ENCODE data around the gene CLSTN2. TPM values are rescaled to one million over a fixed set of nuclear protein-coding genes. Genes with fewer than 3 reads are reported as not detected.

Gene CLSTN2
- total RNA-seq, 1 donor from 2014 or later, result not detected

DNA sequence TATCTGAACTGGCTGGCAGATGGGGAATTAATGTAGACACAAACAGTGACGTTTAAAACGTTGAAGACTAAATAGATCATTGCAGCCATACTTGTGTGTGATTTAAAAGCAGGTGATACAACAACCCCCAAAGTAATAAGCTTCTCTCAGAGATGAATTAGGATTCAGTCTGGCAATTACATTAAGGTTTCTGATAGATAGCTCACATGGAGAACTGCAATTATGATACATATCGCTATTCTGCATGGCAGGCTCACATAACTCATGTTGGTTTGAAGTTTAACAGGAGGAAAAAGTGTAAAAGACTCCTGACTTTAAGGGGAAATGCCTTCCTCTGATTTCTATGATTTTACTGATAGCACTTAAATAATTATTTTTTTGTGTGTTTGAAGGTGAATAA lies 196.9 kb downstream of the CLSTN2 start:
- Mint-ChIP-seq H3K9me3 (no peaks in the 10 kb centered on the region), H3K36me3 (ENCODE audit: low read depth) (no peaks in the 10 kb centered on the region), H3K4me3 (no peak overlapping the region), H3K4me1 (no peaks in the 10 kb centered on the region), H3K27ac (no peak overlapping the region), H3K27me3 (no peaks in the 10 kb centered on the region)
- DNase-seq, result no peak
- intact Hi-C loops (cut with micrococcal nuclease), result no loop called here

DNA sequence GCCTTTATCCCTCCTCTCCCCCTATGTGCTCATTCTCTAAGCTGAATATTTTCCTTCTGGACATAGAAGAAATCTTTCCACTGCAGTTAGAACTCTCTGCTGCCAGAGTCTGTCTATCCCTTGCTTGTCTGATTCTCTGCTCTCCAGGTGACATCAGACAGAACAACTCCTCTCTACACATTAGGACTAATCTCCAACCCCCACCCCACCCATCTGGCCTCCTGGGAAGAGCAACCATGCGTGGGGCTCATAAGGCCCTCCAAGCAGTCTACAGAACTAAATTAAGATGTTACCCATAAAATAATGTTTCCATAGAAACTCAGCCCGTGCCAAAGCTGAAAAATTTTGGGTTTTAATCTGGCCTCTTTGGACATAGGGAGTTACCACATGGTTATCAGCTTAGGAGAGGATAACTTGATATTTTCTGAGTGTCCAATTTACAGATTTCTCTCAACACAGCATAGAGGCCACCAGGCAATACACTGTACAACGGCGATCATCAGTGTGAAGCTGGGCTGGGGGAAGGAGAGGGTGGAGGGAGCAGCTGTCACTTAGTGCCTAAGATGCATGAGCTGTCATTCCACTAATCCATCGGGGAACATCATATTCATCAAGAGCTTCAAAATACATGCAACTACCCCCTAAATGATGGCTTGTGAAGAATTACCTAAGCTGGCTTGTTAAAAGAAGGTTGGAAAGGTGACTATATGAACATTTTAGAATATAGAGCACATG lies 199.4 kb downstream of the CLSTN2 start:
- Mint-ChIP-seq H3K4me3 (no peak overlapping the region), H3K4me1 (no peaks in the 10 kb centered on the region), H3K27me3 (no peaks in the 10 kb centered on the region), H3K9me3 (no peaks in the 10 kb centered on the region), H3K27ac (no peak overlapping the region), H3K36me3 (ENCODE audit: low read depth) (no peaks in the 10 kb centered on the region)
- DNase-seq, result no peak
- intact Hi-C loops (cut with micrococcal nuclease), result no loop called here

- Mint-ChIP-seq H3K36me3 (ENCODE audit: low read depth) (no peaks in the 10 kb centered on the region), H3K27ac (no peak overlapping the region), H3K9me3 (no peaks in the 10 kb centered on the region), H3K4me1 (no peaks in the 10 kb centered on the region), H3K4me3 (no peak overlapping the region), H3K27me3 (no peaks in the 10 kb centered on the region)
- intact Hi-C loops (cut with micrococcal nuclease), result no loop called here
- no peak for DNase-seq
These were observed 200.5 kb downstream of the CLSTN2 start for GRCh38 chr3:140135461-140135860.

DNA sequence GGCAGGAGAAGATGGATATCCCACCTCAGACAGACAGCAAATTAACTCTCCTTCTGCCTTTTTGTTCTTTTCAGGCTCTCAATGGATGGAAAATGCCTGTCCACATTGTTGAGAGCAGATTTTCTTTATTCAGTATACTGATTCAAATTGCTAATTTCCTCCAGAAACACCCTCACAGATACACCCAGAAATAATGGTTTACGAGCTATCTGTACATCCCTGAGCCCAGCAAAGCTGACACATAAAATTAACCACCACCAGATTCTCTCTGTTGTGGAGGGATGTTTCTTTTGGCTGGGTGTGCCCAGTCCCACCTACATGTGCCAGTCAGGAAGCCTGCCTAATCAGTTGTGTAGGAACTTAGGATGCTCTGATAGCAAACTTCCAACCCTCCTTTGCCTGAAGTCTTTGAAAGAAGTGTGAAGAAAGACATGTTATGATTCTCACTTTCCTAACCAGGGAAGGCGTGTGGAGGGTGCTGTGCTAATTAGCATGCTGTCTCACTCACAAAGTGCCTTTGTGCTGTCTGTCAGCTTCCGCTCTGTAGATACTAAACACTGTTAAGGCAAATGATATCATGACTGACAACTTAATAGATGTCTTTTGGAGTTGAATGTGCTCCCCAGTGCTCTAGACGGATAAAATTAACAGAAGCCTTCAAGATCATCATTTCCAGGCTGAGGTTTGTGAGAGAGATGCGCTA lies 208.5 kb downstream of the CLSTN2 start:
- Mint-ChIP-seq H3K4me1 (no peaks in the 10 kb centered on the region), H3K4me3 (no peak overlapping the region), H3K36me3 (ENCODE audit: low read depth) (no peaks in the 10 kb centered on the region), H3K9me3 (no peaks in the 10 kb centered on the region), H3K27ac (no peak overlapping the region), H3K27me3 (no peaks in the 10 kb centered on the region)
- intact Hi-C loops (cut with micrococcal nuclease), result no loop called here
- DNase-seq, result no peak

GRCh38 chr3:140145528-140145927 lies 210.5 kb downstream of the CLSTN2 start:
- H3K36me3 Mint-ChIP-seq (ENCODE audit: low read depth), result no peaks in the 10 kb centered on the region
- no peak overlapping the region for H3K27ac Mint-ChIP-seq
- intact Hi-C loops (cut with micrococcal nuclease), result no loop called here
- no peaks in the 10 kb centered on the region for H3K27me3 Mint-ChIP-seq
- DNase-seq, result no peak
- H3K9me3 Mint-ChIP-seq, result no peaks in the 10 kb centered on the region
- no peak overlapping the region for H3K4me3 Mint-ChIP-seq
- H3K4me1 Mint-ChIP-seq, result no peaks in the 10 kb centered on the region

DNA sequence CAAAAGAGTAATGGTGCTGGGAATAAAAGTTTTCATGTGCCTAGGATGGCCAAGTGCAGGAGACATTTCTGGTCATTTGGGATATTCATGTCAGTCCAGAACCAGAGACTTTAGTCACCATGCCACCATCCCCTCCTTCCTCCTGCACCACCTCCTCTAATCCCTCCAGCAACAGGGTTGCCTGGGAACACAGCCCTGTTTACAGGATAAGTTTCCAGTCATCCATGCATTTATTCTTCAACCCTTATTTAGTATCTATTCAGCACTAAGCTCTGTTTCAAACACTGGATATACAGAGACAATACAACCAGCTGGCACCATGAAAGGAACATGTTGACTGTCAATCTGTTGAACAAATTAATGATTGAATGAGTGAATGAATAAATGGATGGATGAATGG lies 211.7 kb downstream of the CLSTN2 start:
- Mint-ChIP-seq H3K4me3 (no peak overlapping the region), H3K27ac (no peak overlapping the region), H3K4me1 (no peaks in the 10 kb centered on the region), H3K27me3 (no peaks in the 10 kb centered on the region), H3K9me3 (no peaks in the 10 kb centered on the region), H3K36me3 (ENCODE audit: low read depth) (no peaks in the 10 kb centered on the region)
- intact Hi-C loops (cut with micrococcal nuclease), result no loop called here
- DNase-seq, result no peak

- intact Hi-C loops (cut with micrococcal nuclease), result no loop called here
- no peaks in the 10 kb centered on the region for H3K4me1 Mint-ChIP-seq
- no peak for DNase-seq
These were observed 213.0 kb downstream of the CLSTN2 start for GRCh38 chr3:140147965-140148490.

GRCh38 chr3:140148824-140149390 lies 213.9 kb downstream of the CLSTN2 start:
- no peaks in the 10 kb centered on the region for H3K9me3 Mint-ChIP-seq
- no peak overlapping the region for H3K27ac Mint-ChIP-seq
- no peaks in the 10 kb centered on the region for H3K4me1 Mint-ChIP-seq
- no peak for DNase-seq
- no peaks in the 10 kb centered on the region for H3K27me3 Mint-ChIP-seq
- no peak overlapping the region for H3K4me3 Mint-ChIP-seq
- H3K36me3 Mint-ChIP-seq (ENCODE audit: low read depth), result no peaks in the 10 kb centered on the region
- intact Hi-C loops (cut with micrococcal nuclease), result no loop called here

More at GRCh38 chr3:140147965-140148490, 213.0 kb downstream of the CLSTN2 start:
- no peak overlapping the region for H3K27ac Mint-ChIP-seq
- H3K27me3 Mint-ChIP-seq, result no peaks in the 10 kb centered on the region
- no peak overlapping the region for H3K4me3 Mint-ChIP-seq
- no peaks in the 10 kb centered on the region for H3K9me3 Mint-ChIP-seq
- H3K36me3 Mint-ChIP-seq (ENCODE audit: low read depth), result no peaks in the 10 kb centered on the region

DNA sequence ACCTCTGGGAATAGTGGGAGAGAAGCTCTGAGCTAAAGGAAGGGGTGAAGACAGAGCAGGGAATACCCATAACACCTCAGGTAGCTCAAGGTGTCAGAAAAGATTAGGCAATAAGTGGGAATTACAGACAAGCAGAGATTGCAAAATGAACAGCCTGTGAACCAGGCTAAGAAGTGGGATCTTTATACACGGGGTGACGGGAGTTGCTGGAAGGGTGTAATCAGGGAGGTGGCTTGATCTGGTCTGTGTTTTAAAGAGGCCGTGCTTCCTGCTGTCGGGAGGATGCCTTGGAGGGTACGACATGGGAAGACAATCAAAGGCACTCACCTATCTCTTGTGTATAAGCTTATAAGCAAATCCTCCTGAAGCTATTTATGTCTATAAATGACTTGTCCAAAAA lies 216.3 kb downstream of the CLSTN2 start:
- H3K36me3 Mint-ChIP-seq (ENCODE audit: low read depth), result no peaks in the 10 kb centered on the region
- H3K4me1 Mint-ChIP-seq, result no peaks in the 10 kb centered on the region
- no peak for DNase-seq
- no peaks in the 10 kb centered on the region for H3K9me3 Mint-ChIP-seq
- H3K4me3 Mint-ChIP-seq, result no peak overlapping the region
- H3K27ac Mint-ChIP-seq, result no peak overlapping the region
- intact Hi-C loops (cut with micrococcal nuclease), result no loop called here
- no peaks in the 10 kb centered on the region for H3K27me3 Mint-ChIP-seq

DNA sequence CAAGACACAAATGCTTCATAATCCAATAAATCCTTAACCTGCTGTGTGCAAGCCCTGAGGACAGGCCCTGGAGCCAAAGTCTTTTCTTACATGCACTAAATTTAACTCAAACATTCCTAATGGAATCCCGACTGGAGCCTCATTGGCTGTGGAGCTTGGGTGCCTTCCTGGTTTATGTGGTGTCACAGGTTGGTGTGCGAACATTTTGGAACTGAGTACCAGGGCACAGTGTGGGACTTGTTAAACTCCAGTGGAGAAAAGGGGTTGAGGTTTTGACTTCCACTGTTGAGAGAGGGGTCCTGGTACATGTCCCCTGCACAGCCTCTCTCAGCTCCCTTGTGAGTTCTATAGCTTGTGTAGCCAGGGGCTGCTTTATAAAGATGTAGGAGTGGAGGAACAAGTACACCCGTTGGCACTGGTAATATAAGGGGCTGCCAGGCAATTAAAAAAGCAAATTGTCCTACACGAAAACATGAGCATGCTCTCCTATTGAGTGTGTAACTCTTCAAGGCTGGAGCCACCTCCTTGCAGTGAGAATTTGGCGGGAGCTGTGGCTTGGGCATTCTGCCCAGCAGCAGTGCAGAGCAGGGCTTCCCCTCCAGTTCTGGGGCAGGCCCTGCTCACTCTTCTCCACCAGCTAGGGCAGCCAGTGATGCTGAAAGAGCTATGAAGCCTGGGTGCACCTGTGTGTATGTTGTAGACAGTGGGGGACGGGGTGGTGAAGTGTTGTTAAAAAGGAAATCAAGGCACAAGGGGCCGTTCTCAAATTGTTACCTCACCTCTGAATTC lies 218.1 kb downstream of the CLSTN2 start:
- H3K4me3 Mint-ChIP-seq, result no peak overlapping the region
- intact Hi-C loops (cut with micrococcal nuclease), result no loop called here
- H3K9me3 Mint-ChIP-seq, result no peaks in the 10 kb centered on the region
- no peaks in the 10 kb centered on the region for H3K36me3 Mint-ChIP-seq (ENCODE audit: low read depth)
- DNase-seq, result no peak
- H3K27me3 Mint-ChIP-seq, result no peaks in the 10 kb centered on the region
- H3K4me1 Mint-ChIP-seq, result no peaks in the 10 kb centered on the region
- H3K27ac Mint-ChIP-seq, result no peak overlapping the region

DNA sequence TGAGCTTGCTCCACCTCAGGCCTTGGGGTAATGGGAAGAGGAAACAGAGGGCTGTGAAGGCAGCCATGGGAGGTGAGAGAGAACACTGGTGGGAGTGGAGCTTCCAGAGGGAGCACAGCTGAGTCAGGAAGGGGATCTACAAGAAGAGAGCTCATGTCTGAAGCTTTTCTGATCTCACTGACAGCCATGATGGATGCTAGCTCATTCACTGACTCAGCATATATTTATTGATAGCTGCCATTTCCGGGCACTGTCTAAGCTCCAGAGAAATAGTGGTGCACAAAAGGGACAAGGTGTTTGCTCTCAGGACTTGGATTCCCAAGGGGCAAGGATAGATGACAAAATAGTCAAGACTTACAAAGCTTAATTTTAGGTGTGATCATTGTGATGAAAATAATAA lies 218.8 kb downstream of the CLSTN2 start:
- no peaks in the 10 kb centered on the region for H3K4me1 Mint-ChIP-seq
- no peak for DNase-seq
- no peaks in the 10 kb centered on the region for H3K9me3 Mint-ChIP-seq
- no peaks in the 10 kb centered on the region for H3K27me3 Mint-ChIP-seq
- no peak overlapping the region for H3K27ac Mint-ChIP-seq
- no peak overlapping the region for H3K4me3 Mint-ChIP-seq
- intact Hi-C loops (cut with micrococcal nuclease), result no loop called here
- no peaks in the 10 kb centered on the region for H3K36me3 Mint-ChIP-seq (ENCODE audit: low read depth)

GRCh38 chr3:140157161-140157560 lies 222.2 kb downstream of the CLSTN2 start:
- no peaks in the 10 kb centered on the region for H3K4me1 Mint-ChIP-seq
- intact Hi-C loops (cut with micrococcal nuclease), result no loop called here
- no peak overlapping the region for H3K27ac Mint-ChIP-seq
- H3K27me3 Mint-ChIP-seq, result peaks cover 2% of the 10 kb centered on the region
- no peaks in the 10 kb centered on the region for H3K9me3 Mint-ChIP-seq
- no peaks in the 10 kb centered on the region for H3K36me3 Mint-ChIP-seq (ENCODE audit: low read depth)
- no peak overlapping the region for H3K4me3 Mint-ChIP-seq
- no peak for DNase-seq

GRCh38 chr3:140159646-140160045 lies 224.7 kb downstream of the CLSTN2 start:
- intact Hi-C loops (cut with micrococcal nuclease), result no loop called here
- Mint-ChIP-seq H3K4me3 (no peak overlapping the region), H3K4me1 (no peaks in the 10 kb centered on the region), H3K27me3 (peaks cover 2% of the 10 kb centered on the region), H3K36me3 (ENCODE audit: low read depth) (no peaks in the 10 kb centered on the region), H3K9me3 (no peaks in the 10 kb centered on the region), H3K27ac (no peak overlapping the region)
- DNase-seq, result no peak

GRCh38 chr3:140160553-140160952 lies 225.6 kb downstream of the CLSTN2 start:
- H3K27ac Mint-ChIP-seq, result no peak overlapping the region
- intact Hi-C loops (cut with micrococcal nuclease), result no loop called here
- peaks cover 2% of the 10 kb centered on the region for H3K27me3 Mint-ChIP-seq
- H3K4me3 Mint-ChIP-seq, result no peak overlapping the region
- DNase-seq, result no peak
- no peaks in the 10 kb centered on the region for H3K36me3 Mint-ChIP-seq (ENCODE audit: low read depth)
- H3K9me3 Mint-ChIP-seq, result no peaks in the 10 kb centered on the region
- no peaks in the 10 kb centered on the region for H3K4me1 Mint-ChIP-seq
